ENCODE measurements around the gene ZNF804A.

ZNF804A gene

DNA sequence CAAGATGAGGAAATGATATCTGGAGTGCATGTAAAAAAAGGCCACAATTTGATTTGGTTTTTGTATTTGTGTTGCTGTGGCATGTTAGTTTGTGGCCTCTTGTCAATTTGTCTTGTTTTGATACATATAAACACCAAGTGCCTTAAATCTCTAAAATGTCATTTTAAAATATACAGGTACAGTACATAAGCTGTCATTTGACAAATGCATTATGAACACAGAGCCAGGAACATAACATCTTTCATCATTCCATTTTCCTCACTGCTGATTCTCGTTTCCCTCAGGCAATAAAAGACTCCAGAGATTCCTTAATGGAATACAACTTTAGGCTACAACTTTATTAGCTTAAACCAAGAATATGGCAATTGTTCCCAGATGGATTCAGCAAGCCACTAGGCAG is 217.5 kb downstream of the ZNF804A start:
- Histone ChIP-seq H3K4me1 (ENCODE audit: insufficient read depth, low read length) (peaks cover 12% of the 10 kb centered on the region), H3K4me3 (ENCODE audit: low read length) (no peak overlapping the region), H3K9me3 (ENCODE audit: low read length) (no peaks in the 10 kb centered on the region), H3K27me3 (ENCODE audit: insufficient read depth, low read length) (no peaks in the 10 kb centered on the region), H2AFZ (ENCODE audit: low read depth, low read length) (no peak overlapping the region), H3K36me3 (ENCODE audit: insufficient read depth, low read length) (no peaks in the 10 kb centered on the region)

DNA sequence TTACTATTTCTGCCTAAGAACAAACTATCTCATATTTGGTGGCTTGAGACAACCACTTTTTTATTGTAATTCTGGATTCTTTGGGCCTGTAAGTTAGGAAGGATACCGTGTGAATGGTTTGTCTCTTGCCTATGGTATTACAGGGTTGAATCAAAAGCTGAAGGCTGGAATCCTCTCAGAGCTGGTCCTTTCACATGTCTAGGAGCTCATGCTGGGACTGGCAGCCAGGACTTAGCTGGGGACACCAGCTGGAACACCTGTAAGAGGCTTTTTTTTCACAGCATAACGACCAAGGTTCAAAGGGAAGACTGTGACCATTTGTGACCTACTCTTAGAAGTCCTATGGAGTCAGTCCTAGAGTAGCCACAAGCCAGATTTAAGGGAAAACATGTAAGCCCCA is 226.3 kb downstream of the ZNF804A start:
- Histone ChIP-seq H3K27me3 (ENCODE audit: insufficient read depth, low read length) (no peaks in the 10 kb centered on the region), H3K36me3 (ENCODE audit: insufficient read depth, low read length) (no peaks in the 10 kb centered on the region), H3K9me3 (ENCODE audit: low read length) (no peaks in the 10 kb centered on the region), H3K4me1 (ENCODE audit: insufficient read depth, low read length) (no peaks in the 10 kb centered on the region), H2AFZ (ENCODE audit: low read depth, low read length) (no peak overlapping the region), H3K4me3 (ENCODE audit: low read length) (no peak overlapping the region)

DNA sequence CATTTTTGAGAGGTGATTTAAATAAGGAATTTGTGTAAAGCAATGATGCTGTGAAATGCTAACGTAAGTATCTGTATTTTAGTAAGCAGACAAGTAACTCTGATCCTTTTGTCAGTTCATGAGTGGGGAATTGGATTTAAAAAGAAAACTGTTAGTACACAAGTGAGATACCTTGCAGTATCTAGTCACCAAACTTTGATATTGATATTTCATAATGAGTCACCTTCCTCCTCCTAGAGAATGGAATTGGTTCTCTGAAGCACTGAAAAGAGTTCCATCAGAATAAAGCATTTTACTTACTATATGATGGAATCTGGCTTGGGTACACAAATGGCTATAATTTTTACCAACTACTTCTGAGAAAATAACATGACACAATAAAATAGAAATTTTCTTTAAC is 232.2 kb downstream of the ZNF804A start:
- no peaks in the 10 kb centered on the region for H3K27me3 ChIP-seq (ENCODE audit: insufficient read depth, low read length)
- no peaks in the 10 kb centered on the region for H3K9me3 ChIP-seq (ENCODE audit: low read length)
- H2AFZ ChIP-seq (ENCODE audit: low read depth, low read length): no peak overlapping the region
- H3K4me3 ChIP-seq (ENCODE audit: low read length): no peak overlapping the region
- H3K36me3 ChIP-seq (ENCODE audit: insufficient read depth, low read length): no peaks in the 10 kb centered on the region
- H3K4me1 ChIP-seq (ENCODE audit: insufficient read depth, low read length): no peaks in the 10 kb centered on the region

DNA sequence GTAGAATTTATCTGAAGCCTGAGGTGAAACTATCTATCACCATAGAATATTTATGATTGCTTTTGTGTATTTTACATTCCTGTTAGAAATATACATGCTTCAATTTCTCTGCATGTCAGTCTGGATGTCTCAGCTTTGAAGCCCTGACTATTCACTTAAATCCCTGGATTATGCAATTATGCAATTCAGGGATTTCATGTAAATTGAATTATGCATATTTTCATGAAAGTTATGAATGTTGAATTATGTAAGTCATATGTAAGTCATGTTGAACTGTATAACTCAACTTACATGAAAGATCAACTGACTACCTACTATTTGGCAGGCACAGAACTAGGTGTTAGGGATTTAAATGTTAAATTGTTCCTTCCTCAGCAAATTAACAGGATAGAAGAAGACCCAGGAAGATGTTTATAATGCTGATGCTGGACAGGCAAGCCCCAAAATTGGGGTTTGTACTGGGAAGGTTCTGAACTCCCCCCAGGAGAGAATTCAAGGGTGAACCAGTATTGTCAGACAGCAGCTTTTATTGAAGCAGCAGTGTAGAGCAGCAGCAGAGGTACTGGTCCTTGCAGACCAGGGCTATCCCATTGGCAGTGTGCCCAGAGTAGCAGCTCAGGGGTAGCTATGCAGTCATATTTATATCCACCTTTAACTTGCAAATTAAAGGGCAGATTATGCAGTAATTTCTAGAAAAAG is 236.5 kb downstream of the ZNF804A start:
- Histone ChIP-seq H3K4me1 (ENCODE audit: insufficient read depth, low read length) (no peaks in the 10 kb centered on the region), H3K4me3 (ENCODE audit: low read length) (no peak overlapping the region), H3K36me3 (ENCODE audit: insufficient read depth, low read length) (no peaks in the 10 kb centered on the region), H2AFZ (ENCODE audit: low read depth, low read length) (no peak overlapping the region), H3K27me3 (ENCODE audit: insufficient read depth, low read length) (no peaks in the 10 kb centered on the region), H3K9me3 (ENCODE audit: low read length) (no peaks in the 10 kb centered on the region)

DNA sequence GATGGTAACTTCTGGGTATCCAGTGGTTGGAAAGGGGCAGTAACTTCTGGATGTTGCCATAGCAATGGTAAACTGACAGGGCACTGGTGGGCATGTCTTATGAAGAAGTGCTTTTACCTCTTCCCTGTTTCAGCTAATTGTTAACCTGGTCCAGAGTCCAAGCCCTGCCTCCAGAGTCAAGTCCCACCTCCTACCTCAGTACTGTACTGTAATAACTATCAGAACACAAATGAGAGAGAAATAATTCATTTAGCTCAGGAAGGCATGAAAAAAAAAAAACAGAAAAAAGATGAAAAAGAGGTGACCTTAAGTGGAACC is 237.0 kb downstream of the ZNF804A start:
- Histone ChIP-seq H3K27me3 (ENCODE audit: insufficient read depth, low read length) (no peaks in the 10 kb centered on the region), H3K4me3 (ENCODE audit: low read length) (no peak overlapping the region), H3K4me1 (ENCODE audit: insufficient read depth, low read length) (no peaks in the 10 kb centered on the region)

DNA sequence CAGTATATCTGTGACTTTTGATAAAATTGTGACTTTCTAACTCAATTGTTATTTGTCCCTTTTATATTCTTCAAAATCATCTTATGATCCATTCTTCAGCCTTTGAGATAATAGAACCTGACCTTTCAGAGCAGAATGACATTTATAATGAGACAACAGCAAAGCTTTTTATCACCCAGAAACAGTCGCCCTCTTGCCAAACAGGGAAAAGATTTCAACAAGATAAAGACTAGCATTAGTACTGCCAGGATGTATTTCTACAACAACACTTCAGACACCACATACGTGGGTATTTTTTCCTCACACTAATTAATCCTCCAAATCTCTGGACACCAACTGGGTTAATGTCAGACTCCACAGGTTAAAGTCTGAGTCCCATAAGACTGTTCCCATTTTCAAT is 249.0 kb downstream of the ZNF804A start:
- Histone ChIP-seq H3K4me1 (ENCODE audit: insufficient read depth, low read length) (no peaks in the 10 kb centered on the region), H2AFZ (ENCODE audit: low read depth, low read length) (no peak overlapping the region), H3K4me3 (ENCODE audit: low read length) (no peak overlapping the region), H3K9me3 (ENCODE audit: low read length) (no peaks in the 10 kb centered on the region), H3K27me3 (ENCODE audit: insufficient read depth, low read length) (no peaks in the 10 kb centered on the region), H3K36me3 (ENCODE audit: insufficient read depth, low read length) (no peaks in the 10 kb centered on the region)

More for the DNA sequence above, 237.0 kb downstream of the ZNF804A start:
- no peaks in the 10 kb centered on the region for H3K9me3 ChIP-seq (ENCODE audit: low read length)
- no peak overlapping the region for H2AFZ ChIP-seq (ENCODE audit: low read depth, low read length)
- no peaks in the 10 kb centered on the region for H3K36me3 ChIP-seq (ENCODE audit: insufficient read depth, low read length)

DNA sequence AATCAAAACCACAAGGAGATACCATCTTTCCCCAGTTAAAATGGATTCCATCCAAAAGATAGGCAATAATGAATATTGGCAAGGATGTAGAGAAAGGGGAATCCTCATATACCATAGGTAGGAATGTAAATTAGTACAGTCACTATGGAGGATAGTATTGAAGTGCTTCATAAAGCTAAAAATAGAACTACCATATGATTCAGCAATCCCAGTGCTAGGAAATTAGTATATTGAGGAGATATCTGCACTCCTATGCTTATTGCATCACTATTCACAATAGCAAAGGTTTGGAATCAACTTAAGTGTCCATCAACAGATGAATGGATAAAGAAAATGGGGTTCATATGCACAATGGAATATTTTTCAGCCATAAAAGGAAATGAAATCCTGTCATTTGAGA is 251.2 kb downstream of the ZNF804A start:
- no peak overlapping the region for H2AFZ ChIP-seq (ENCODE audit: low read depth, low read length)
- H3K4me3 ChIP-seq (ENCODE audit: low read length): no peak overlapping the region
- no peaks in the 10 kb centered on the region for H3K4me1 ChIP-seq (ENCODE audit: insufficient read depth, low read length)
- H3K27me3 ChIP-seq (ENCODE audit: insufficient read depth, low read length): no peaks in the 10 kb centered on the region
- no peaks in the 10 kb centered on the region for H3K36me3 ChIP-seq (ENCODE audit: insufficient read depth, low read length)
- no peaks in the 10 kb centered on the region for H3K9me3 ChIP-seq (ENCODE audit: low read length)

DNA sequence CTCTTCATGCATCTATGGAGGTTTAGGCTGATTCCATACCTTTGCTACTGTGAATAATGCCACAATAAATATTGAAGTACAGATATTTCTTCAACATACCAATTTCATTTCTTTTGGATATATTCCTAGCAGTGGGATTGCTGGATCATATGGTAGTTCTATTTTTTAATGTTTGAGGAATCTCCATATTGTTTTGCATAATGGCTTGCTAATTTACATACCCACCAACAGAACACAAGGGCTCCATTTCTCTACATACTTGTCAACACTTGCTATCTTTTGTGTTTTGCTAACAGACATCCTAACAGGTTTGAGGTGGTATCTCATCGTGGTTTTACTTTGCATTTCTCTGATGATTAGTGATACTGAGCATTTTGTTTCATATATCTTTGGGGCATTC is 253.2 kb downstream of the ZNF804A start:
- Histone ChIP-seq H3K27me3 (ENCODE audit: insufficient read depth, low read length) (no peaks in the 10 kb centered on the region), H3K4me1 (ENCODE audit: insufficient read depth, low read length) (no peaks in the 10 kb centered on the region), H2AFZ (ENCODE audit: low read depth, low read length) (no peak overlapping the region), H3K9me3 (ENCODE audit: low read length) (no peaks in the 10 kb centered on the region), H3K4me3 (ENCODE audit: low read length) (no peak overlapping the region), H3K36me3 (ENCODE audit: insufficient read depth, low read length) (no peaks in the 10 kb centered on the region)

DNA sequence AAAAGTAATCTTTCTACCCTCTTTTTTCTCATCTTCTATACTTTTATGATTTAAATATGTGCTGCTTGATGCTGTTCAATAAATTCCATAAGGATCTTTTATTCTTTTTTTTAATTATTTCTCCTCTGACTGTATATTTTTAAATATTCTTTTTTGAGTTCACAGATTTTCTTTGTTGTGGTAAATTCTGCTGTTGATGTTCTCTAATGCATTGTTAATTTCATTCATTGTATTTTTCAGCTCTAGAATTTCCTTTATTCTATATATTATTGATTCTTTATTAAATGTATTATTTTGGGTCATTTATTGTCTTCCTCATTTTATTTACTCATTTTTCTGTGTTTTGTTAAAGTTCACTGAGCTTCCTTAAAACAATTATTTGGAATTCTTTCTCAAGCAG is 260.9 kb downstream of the ZNF804A start:
- H3K36me3 ChIP-seq (ENCODE audit: insufficient read depth, low read length): no peaks in the 10 kb centered on the region
- no peak overlapping the region for H2AFZ ChIP-seq (ENCODE audit: low read depth, low read length)
- H3K4me3 ChIP-seq (ENCODE audit: low read length): no peak overlapping the region
- no peaks in the 10 kb centered on the region for H3K4me1 ChIP-seq (ENCODE audit: insufficient read depth, low read length)
- H3K27me3 ChIP-seq (ENCODE audit: insufficient read depth, low read length): no peaks in the 10 kb centered on the region
- no peaks in the 10 kb centered on the region for H3K9me3 ChIP-seq (ENCODE audit: low read length)

DNA sequence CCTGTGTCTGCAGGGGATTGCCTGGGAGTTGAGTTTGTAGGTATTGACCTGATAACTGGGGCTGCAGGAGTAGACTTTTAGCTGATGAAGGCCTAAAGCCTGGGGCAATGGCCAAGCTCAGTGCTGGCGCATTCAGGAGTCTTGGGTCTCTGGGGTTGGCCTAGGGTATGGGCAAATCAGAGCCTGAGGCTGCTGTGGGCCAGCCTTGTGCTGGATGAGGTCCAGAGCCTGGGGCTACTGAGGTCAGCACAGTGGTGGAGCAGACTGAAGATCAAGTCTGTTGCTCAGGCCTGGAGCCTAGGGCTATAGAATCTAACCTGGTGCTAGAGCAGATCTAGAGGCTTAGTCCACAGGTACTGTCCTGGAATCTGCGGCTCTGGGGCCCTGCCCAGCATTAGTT is 262.4 kb downstream of the ZNF804A start:
- Histone ChIP-seq H3K4me1 (ENCODE audit: insufficient read depth, low read length) (no peaks in the 10 kb centered on the region), H3K36me3 (ENCODE audit: insufficient read depth, low read length) (no peaks in the 10 kb centered on the region), H2AFZ (ENCODE audit: low read depth, low read length) (no peak overlapping the region)

DNA sequence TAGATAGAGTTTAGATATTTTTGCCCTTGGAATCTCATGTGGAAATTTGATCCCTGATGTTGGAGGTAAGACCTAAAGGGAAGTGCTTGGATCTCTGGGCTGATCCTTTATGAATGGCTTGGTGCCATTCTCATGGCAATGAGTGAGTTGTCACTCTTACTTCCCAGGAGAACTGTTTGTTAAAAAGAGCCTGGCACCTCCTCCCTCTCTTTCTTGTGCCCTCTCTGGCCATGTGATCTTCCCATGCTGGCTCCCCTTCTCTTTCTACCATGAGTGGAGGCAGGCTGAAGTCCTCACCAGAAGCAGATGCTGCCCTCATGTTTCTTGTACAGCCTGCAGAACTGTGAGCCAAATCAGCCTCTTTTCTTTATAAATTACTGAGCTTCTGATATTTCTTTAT is 276.9 kb downstream of the ZNF804A start:
- H2AFZ ChIP-seq (ENCODE audit: low read depth, low read length): no peak overlapping the region
- no peak overlapping the region for H3K4me3 ChIP-seq (ENCODE audit: low read length)
- H3K9me3 ChIP-seq (ENCODE audit: low read length): no peaks in the 10 kb centered on the region
- no peaks in the 10 kb centered on the region for H3K4me1 ChIP-seq (ENCODE audit: insufficient read depth, low read length)
- no peaks in the 10 kb centered on the region for H3K27me3 ChIP-seq (ENCODE audit: insufficient read depth, low read length)
- H3K36me3 ChIP-seq (ENCODE audit: insufficient read depth, low read length): no peaks in the 10 kb centered on the region

More for the DNA sequence above, 262.4 kb downstream of the ZNF804A start:
- H3K27me3 ChIP-seq (ENCODE audit: insufficient read depth, low read length): no peaks in the 10 kb centered on the region
- no peaks in the 10 kb centered on the region for H3K9me3 ChIP-seq (ENCODE audit: low read length)
- H3K4me3 ChIP-seq (ENCODE audit: low read length): no peak overlapping the region

DNA sequence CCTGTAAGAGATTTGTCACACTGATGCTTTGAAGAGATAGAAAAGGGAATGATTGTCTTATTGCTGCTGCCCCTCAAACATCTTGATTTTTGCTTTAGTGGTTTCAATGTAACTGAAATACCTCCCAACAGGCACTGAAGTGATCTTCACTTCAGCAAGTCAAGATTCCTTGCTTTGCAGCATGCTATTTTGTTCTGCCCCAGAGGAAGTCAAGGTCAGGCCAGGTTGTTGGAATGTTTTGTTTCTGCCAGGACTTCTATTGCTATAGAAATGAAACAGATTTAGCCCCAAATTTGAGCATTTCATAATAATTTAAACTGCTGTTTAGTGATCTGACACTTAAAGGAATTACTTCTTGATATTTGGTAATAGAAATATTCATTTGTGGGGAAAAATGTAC is 277.6 kb downstream of the ZNF804A start:
- Histone ChIP-seq H3K27me3 (ENCODE audit: insufficient read depth, low read length) (no peaks in the 10 kb centered on the region), H3K9me3 (ENCODE audit: low read length) (no peaks in the 10 kb centered on the region), H3K4me1 (ENCODE audit: insufficient read depth, low read length) (no peaks in the 10 kb centered on the region), H2AFZ (ENCODE audit: low read depth, low read length) (no peak overlapping the region), H3K36me3 (ENCODE audit: insufficient read depth, low read length) (no peaks in the 10 kb centered on the region), H3K4me3 (ENCODE audit: low read length) (no peak overlapping the region)

DNA sequence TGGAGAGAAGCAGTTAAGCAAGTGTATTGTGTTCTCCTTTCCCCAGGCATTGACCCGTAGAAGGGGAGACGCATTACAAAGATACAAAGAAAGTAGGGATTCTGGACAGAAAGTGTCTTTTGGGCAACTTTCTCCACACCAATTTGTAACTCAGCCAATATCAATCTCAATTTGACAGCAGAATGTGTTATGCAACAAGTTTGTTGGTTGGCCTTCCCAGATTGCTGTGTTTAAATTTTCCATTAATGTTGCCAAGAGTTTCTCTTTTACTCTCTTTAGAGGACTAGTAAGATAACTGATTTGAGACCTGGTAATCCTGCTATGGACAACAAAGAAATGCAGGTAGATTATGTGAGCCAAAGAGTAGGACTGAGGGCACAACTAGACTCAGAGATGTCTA is 279.6 kb downstream of the ZNF804A start:
- Histone ChIP-seq H3K36me3 (ENCODE audit: insufficient read depth, low read length) (no peaks in the 10 kb centered on the region), H2AFZ (ENCODE audit: low read depth, low read length) (no peak overlapping the region), H3K27me3 (ENCODE audit: insufficient read depth, low read length) (no peaks in the 10 kb centered on the region), H3K4me1 (ENCODE audit: insufficient read depth, low read length) (no peaks in the 10 kb centered on the region), H3K4me3 (ENCODE audit: low read length) (no peak overlapping the region), H3K9me3 (ENCODE audit: low read length) (no peaks in the 10 kb centered on the region)

DNA sequence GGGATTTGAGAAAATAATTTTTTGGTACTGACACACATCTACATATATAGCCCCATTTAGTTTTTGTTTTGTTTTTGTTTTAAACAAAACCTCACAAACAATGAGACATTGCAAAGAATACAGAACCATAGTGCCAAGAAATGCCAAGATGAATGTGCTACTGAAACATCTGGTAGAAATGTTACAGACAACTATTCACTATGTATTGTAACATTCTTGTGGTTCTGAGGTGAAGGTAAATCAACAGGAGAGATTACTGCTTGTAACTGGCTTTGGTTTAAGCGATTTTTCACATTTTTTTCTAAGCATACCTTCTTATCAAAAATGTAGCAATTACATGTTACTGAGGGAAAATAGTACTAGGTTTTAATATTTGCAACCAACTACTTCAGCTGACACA is 281.3 kb downstream of the ZNF804A start:
- H3K36me3 ChIP-seq (ENCODE audit: insufficient read depth, low read length): no peaks in the 10 kb centered on the region
- H3K27me3 ChIP-seq (ENCODE audit: insufficient read depth, low read length): no peaks in the 10 kb centered on the region
- no peaks in the 10 kb centered on the region for H3K4me1 ChIP-seq (ENCODE audit: insufficient read depth, low read length)
- no peak overlapping the region for H3K4me3 ChIP-seq (ENCODE audit: low read length)
- no peak overlapping the region for H2AFZ ChIP-seq (ENCODE audit: low read depth, low read length)
- H3K9me3 ChIP-seq (ENCODE audit: low read length): no peaks in the 10 kb centered on the region
